Measurements from ENCODE around the gene OOSP1. TPM values are rescaled to one million over a fixed set of nuclear protein-coding genes. Genes with fewer than 3 reads are reported as not detected.
A peak's percentile ranks its signal among the peaks of the same experiment; 100 is the strongest.
"Not testable (repeated sequence)": the region's sequence is repeated elsewhere in the genome, so short reads cannot be mapped to it uniquely, and the experiment has no call there.

OOSP1 gene
- total RNA-seq, 1 experiment from 2014 or later = not detected

- no peak for DNase-seq (ENCODE audit: low read depth)
These were observed 22.5 kb downstream of the OOSP1 start for GRCh38 chr11:59960502-59961381.

GRCh38 chr11:59962107-59962482 is 23.9 kb downstream of the OOSP1 start:
- DNase-seq (ENCODE audit: low read depth) = no peak

- DNase-seq (ENCODE audit: low read depth) = no peak
These were observed 25.5 kb downstream of the OOSP1 start, which contains the start of gene OOSP4A for GRCh38 chr11:59963733-59964132. Gene OOSP4A, plus strand, starts transcription at chr11:59964033. Its CDS starts 0 bp downstream, at chr11:59964033.

GRCh38 chr11:59965424-59965823 is 27.2 kb downstream of the OOSP1 start:
- DNase-seq (ENCODE audit: low read depth) = no peak

- DNase-seq (ENCODE audit: low read depth) = no peak
These were observed 28.0 kb downstream of the OOSP1 start for GRCh38 chr11:59966201-59966600.

GRCh38 chr11:59967677-59968394 is 29.6 kb downstream of the OOSP1 start:
- DNase-seq (ENCODE audit: low read depth) = no peak

GRCh38 chr11:59968395-59968783 is 30.2 kb downstream of the OOSP1 start:
- DNase-seq (ENCODE audit: low read depth) = no peak

GRCh38 chr11:59973097-59973496 is 34.9 kb downstream of the OOSP1 start:
- no peak for DNase-seq (ENCODE audit: low read depth)

- DNase-seq (ENCODE audit: low read depth) = no peak
These were observed 43.0 kb downstream of the OOSP1 start for GRCh38 chr11:59981106-59981770.

- DNase-seq (ENCODE audit: low read depth) = not testable (repeated sequence)
These were observed 43.8 kb downstream of the OOSP1 start for GRCh38 chr11:59982037-59982436.

- DNase-seq (ENCODE audit: low read depth) = no peak
These were observed 45.0 kb downstream of the OOSP1 start for GRCh38 chr11:59983212-59983611.

GRCh38 chr11:59984368-59984767 is 46.1 kb downstream of the OOSP1 start:
- DNase-seq (ENCODE audit: low read depth) = no peak

GRCh38 chr11:59990421-59990820 is 52.2 kb downstream of the OOSP1 start:
- DNase-seq (ENCODE audit: low read depth) = no peak

GRCh38 chr11:59992425-59992824 is 54.2 kb downstream of the OOSP1 start:
- DNase-seq (ENCODE audit: low read depth) = no peak

GRCh38 chr11:59997800-59998199 is 59.6 kb downstream of the OOSP1 start:
- DNase-seq (ENCODE audit: low read depth) = no peak

- no peak for DNase-seq (ENCODE audit: low read depth)
These were observed 61.5 kb downstream of the OOSP1 start for GRCh38 chr11:59999691-60000090.

GRCh38 chr11:60003729-60004128 is 65.5 kb downstream of the OOSP1 start:
- DNase-seq (ENCODE audit: low read depth) = peak; percentile 5

GRCh38 chr11:60005360-60005759 is 67.1 kb downstream of the OOSP1 start:
- peak; percentile 66 for DNase-seq (ENCODE audit: low read depth)

Data from HT1080 (cell line).